CD14-positive monocyte (primary cell): ENCODE data around the gene NR2F2. TPM values are rescaled to one million over a fixed set of nuclear protein-coding genes. Genes with fewer than 3 reads are reported as not detected.
A peak's percentile ranks its signal among the peaks of the same experiment; 100 is the strongest.

ENCODE experiments used
- DNase-seq, 3 donors: peaks; one replicate each; pipeline ENCODE4 v3.0.0-alpha.2; 2011 to 2022
- H2AFZ ChIP-seq: 2 replicates; pipeline ENCODE4 v1.6.0; 2012; ENCODE audit warnings: mild to moderate bottlenecking, low read depth, low read length, inconsistent platforms; ENCODE audit not compliant: insufficient read depth, poor library complexity, severe bottlenecking
- H3K27ac ChIP-seq, 2 donors: 1 replicate in 1 of 2; 2 replicates in 1 of 2; pipeline ENCODE4 v1.5.1; 2012 to 2013; ENCODE audit warnings: low read length in 2 of 2, control low read depth in 1 of 2, inconsistent platforms in 1 of 2, low read depth in 1 of 2, mild to moderate bottlenecking in 1 of 2
- H3K27me3 ChIP-seq, 2 donors: one replicate each; pipeline versions ENCODE4 v1.6.0 to v1.6.1; 2011 to 2013; ENCODE audit warnings: low read length in 2 of 2; ENCODE audit not compliant: control insufficient read depth in 2 of 2, insufficient read depth in 2 of 2
- H3K36me3 ChIP-seq, 2 donors: replicated peaks in 1 of 2; 1 replicate in 1 of 2; 2 replicates in 1 of 2; pipeline versions ENCODE4 v1.5.1 to v1.6.1; 2012 to 2013; ENCODE audit warnings: low read length in 2 of 2, control low read depth in 1 of 2, inconsistent platforms in 1 of 2, mild to moderate bottlenecking in 1 of 2; ENCODE audit not compliant: insufficient read depth in 2 of 2, control insufficient read depth in 1 of 2
- H3K4me1 ChIP-seq, 2 donors: 1 replicate in 1 of 2; 2 replicates in 1 of 2; pipeline versions ENCODE4 v1.5.1 to v1.6.1; 2012 to 2013; ENCODE audit warnings: low read length in 2 of 2, control low read depth in 1 of 2, inconsistent platforms in 1 of 2, mild to moderate bottlenecking in 1 of 2, moderate library complexity in 1 of 2; ENCODE audit not compliant: insufficient read depth in 2 of 2, control insufficient read depth in 1 of 2
- H3K4me2 ChIP-seq: replicated peaks from 2 replicates; pipeline ENCODE3; 2012; ENCODE audit warnings: low read length, moderate library complexity, mild to moderate bottlenecking; ENCODE audit not compliant: poor library complexity, severe bottlenecking; ENCODE audit errors: extremely low read depth
- H3K4me3 ChIP-seq, 3 experiments: fragments of 200-600 bp in 1 of 3; sonication (generic) in 1 of 3; replicated peaks in 1 of 3; 1 replicate in 2 of 3; 2 replicates in 1 of 3; pipeline ENCODE4 v1.5.1; 2011 to 2013; ENCODE audit warnings: low read length in 3 of 3, mild to moderate bottlenecking in 3 of 3, control low read depth in 2 of 3, low read depth in 2 of 3, inconsistent platforms in 1 of 3, moderate library complexity in 1 of 3
- H3K79me2 ChIP-seq: 2 replicates; pipeline ENCODE4 v1.6.0; 2012; ENCODE audit warnings: mild to moderate bottlenecking, control low read depth, inconsistent platforms, low read length, moderate library complexity; ENCODE audit not compliant: insufficient read depth
- H3K9ac ChIP-seq: 2 replicates; pipeline ENCODE4 v1.6.0; 2017; ENCODE audit warnings: low read length, mild to moderate bottlenecking; ENCODE audit not compliant: insufficient read depth, poor library complexity, severe bottlenecking
- H3K9me3 ChIP-seq, 2 donors: replicated peaks in 1 of 2; 1 replicate in 1 of 2; 2 replicates in 1 of 2; pipeline versions ENCODE4 v1.5.1 to v1.6.1; 2012 to 2013; ENCODE audit warnings: low read length in 2 of 2, control low read depth in 1 of 2; ENCODE audit not compliant: control insufficient read depth in 1 of 2, insufficient read depth in 1 of 2
- H4K20me1 ChIP-seq: 2 replicates; pipeline ENCODE4 v1.6.0; 2012; ENCODE audit warnings: mild to moderate bottlenecking, low read length, control low read depth, moderate library complexity; ENCODE audit not compliant: insufficient read depth
- H3K27ac Mint-ChIP-seq, 7 donors: one replicate each; pipeline ENCODE4 v1.8.0; 2020; ENCODE audit warnings: mild to moderate bottlenecking in 7 of 7, mixed read lengths in 7 of 7, moderate library complexity in 6 of 7, inconsistent platforms in 2 of 7
- H3K27me3 Mint-ChIP-seq, 3 donors: one replicate each; pipeline ENCODE4 v1.8.0; 2021 to 2022; ENCODE audit warnings: low read depth in 3 of 3, mild to moderate bottlenecking in 3 of 3, mixed read lengths in 3 of 3, moderate library complexity in 3 of 3, inconsistent platforms in 1 of 3
- H3K36me3 Mint-ChIP-seq, 2 donors: one replicate each; pipeline ENCODE4 v1.8.0; 2020; ENCODE audit warnings: mixed read lengths in 2 of 2, inconsistent platforms in 1 of 2, mild to moderate bottlenecking in 1 of 2
- H3K4me1 Mint-ChIP-seq: one replicate; pipeline ENCODE4 v1.8.0; 2020; ENCODE audit warnings: mild to moderate bottlenecking, mixed read lengths
- H3K4me3 Mint-ChIP-seq, 2 donors: one replicate each; pipeline ENCODE4 v1.8.0; 2020; ENCODE audit warnings: mild to moderate bottlenecking in 2 of 2, mixed read lengths in 2 of 2, moderate library complexity in 1 of 2
- H3K9me3 Mint-ChIP-seq, 7 donors: one replicate each; pipeline ENCODE4 v1.8.0; 2020 to 2022; ENCODE audit warnings: mixed read lengths in 7 of 7, mild to moderate bottlenecking in 6 of 7, moderate library complexity in 6 of 7, inconsistent platforms in 2 of 7
- WGBS: methylation state at CpG from one replicate; pipeline ENCODE4 v1.1.5; 2013; ENCODE audit warnings: missing lambda C conversion rate; ENCODE audit not compliant: insufficient coverage; 5-methylcytosine and 5-hydroxymethylcytosine counted together
- intact Hi-C, 2 donors: fragments of 100-400 bp; cut with micrococcal nuclease; formaldehyde crosslinking; loops; one replicate each; pipeline versions ENCODE4 v1.15.0 to v1.15.1; 2023
- polyA plus RNA-seq, 3 donors: library from polyadenylated mRNA; depleted of rRNA in 1 of 3; unstranded in 2 of 3; stranded (reverse) in 1 of 3; fragments of 300-500 nt in 2 of 3; fragments of >200 nt in 1 of 3; fragmentation: Illumina TruSeq in 2 of 3; gene quantifications; 1 replicate in 2 of 3; 2 replicates in 1 of 3; pipeline ENCODE4 v1.2.3, GENCODE V29; 2012 to 2021
- TF ChIP-seq, protein P1 (sequence below): fragments of 200-600 bp; IDR thresholded peaks from one replicate; pipeline ENCODE4 v1.8.0; 2022; ENCODE audit warnings: antibody characterized with exemption, mild to moderate bottlenecking

Gene NR2F2
- polyA plus RNA-seq, 3 donors = not detected

DNA sequence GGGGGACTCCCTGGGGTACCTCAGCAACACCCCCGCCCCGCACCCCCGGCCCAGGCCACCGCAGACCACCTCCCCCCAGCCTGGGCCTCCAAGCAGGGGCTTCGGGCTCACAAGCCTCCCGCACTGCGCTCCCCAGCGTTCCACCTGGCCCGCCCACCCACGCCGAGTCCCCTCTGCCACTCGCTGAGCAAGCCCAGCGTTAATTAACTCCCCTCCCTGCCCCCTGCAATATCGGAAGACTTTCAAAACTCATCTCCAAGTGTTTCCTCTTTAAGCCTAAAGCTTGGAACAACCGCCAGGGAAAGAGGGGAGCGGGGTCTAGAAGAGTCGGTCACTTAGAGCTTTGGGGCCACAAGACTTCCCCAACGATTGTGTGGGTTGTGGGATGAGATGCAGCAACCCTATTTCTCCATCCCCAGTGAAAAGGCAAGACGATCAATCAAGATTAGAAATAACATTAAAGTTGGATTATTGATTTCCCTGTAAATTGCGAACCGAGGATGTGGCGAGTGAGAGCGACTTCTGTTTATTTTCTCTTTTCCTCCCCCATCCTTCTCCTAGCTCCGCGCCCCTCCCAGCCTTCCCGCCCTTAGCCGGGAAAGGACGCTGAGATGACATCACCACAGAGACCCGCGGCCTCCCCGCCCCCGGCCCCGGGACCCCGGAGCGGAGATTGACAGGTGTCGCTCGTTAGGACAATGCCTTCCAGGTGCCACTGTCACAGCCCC, 30.2 kb downstream of the NR2F2 start:
- TF ChIP-seq, protein P1, sequence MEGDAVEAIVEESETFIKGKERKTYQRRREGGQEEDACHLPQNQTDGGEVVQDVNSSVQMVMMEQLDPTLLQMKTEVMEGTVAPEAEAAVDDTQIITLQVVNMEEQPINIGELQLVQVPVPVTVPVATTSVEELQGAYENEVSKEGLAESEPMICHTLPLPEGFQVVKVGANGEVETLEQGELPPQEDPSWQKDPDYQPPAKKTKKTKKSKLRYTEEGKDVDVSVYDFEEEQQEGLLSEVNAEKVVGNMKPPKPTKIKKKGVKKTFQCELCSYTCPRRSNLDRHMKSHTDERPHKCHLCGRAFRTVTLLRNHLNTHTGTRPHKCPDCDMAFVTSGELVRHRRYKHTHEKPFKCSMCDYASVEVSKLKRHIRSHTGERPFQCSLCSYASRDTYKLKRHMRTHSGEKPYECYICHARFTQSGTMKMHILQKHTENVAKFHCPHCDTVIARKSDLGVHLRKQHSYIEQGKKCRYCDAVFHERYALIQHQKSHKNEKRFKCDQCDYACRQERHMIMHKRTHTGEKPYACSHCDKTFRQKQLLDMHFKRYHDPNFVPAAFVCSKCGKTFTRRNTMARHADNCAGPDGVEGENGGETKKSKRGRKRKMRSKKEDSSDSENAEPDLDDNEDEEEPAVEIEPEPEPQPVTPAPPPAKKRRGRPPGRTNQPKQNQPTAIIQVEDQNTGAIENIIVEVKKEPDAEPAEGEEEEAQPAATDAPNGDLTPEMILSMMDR = no peak
- H4K20me1 ChIP-seq = no peaks in the 10 kb centered on the region
- no peaks in the 10 kb centered on the region for H3K79me2 ChIP-seq
- no peaks in the 10 kb centered on the region for H3K36me3 ChIP-seq
- WGBS = 3% methylated on average over 13 of the region's 37 CpGs
- no peak overlapping the region for H3K9ac ChIP-seq
- Mint-ChIP-seq H3K27ac (peak overlapping the region in 1 of 7 donors; percentile 61), H3K9me3 (peaks cover 2 to 46% (median 30%) of the 10 kb centered on the region in 7 donors), H3K4me1 (peaks cover 32% of the 10 kb centered on the region), H3K27me3 (peaks cover 0 to 85% (median 82%) of the 10 kb centered on the region in 3 donors), H3K4me3 (peak overlapping the region in 1 of 2 donors; percentile 72), H3K36me3 (peaks cover 7 to 16% of the 10 kb centered on the region in 2 donors)
- H3K4me3 ChIP-seq = no peak overlapping the region
- H3K27ac ChIP-seq = no peak overlapping the region
- no peak overlapping the region for H3K4me2 ChIP-seq
- H3K4me1 ChIP-seq = peaks cover 14 to 19% of the 10 kb centered on the region in 2 donors
- intact Hi-C loops = no loop called here
- no peak for DNase-seq
- H3K9me3 ChIP-seq = peaks cover 4 to 67% of the 10 kb centered on the region in 2 donors
- peaks cover 92 to 100% of the 10 kb centered on the region in 2 donors for H3K27me3 ChIP-seq
- H2AFZ ChIP-seq = no peak overlapping the region

DNA sequence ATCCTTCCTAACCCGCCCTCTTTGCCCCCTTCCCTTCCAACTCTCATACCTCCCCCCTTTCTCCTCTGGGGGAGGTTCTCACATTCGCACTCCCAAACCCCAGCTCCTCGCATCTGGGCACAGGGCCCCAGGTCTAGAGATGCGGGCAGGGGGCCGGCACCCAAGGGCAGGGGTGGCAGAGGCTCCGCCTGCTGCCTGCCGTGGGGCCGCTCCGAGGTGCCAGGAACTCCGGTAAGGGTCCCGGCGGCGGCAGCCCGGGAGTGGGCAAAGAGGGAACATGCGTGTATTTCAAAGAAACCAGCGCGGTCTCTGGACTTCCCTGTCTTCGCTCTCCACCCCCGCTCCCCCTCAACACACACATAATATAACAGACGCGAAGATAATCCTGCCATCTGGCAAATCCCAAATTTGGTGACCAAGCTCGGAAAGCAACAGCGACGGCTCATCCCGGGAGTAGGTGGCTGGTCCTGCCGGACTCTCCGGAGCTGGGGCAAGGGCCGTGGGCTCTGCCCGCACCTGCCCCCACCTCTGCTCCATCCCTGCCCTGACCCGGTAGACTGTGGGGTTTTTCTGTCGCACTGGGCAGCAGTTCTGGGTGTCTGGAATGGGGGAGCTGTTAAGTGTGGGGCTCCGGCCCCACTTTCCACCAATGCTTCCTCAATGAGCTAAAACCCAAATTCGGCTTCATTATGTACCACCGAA, 31.0 kb downstream of the NR2F2 start:
- Histone ChIP-seq H3K4me1 (peaks cover 13 to 17% of the 10 kb centered on the region in 2 donors), H3K27me3 (peaks cover 85 to 100% of the 10 kb centered on the region in 2 donors), H3K79me2 (no peaks in the 10 kb centered on the region), H3K27ac (no peak overlapping the region), H3K36me3 (no peaks in the 10 kb centered on the region), H3K9me3 (peaks cover 4 to 69% of the 10 kb centered on the region in 2 donors), H3K4me2 (no peak overlapping the region), H3K4me3 (no peak overlapping the region), H2AFZ (no peak overlapping the region), H4K20me1 (no peaks in the 10 kb centered on the region), H3K9ac (no peak overlapping the region)
- peaks cover 7 to 16% of the 10 kb centered on the region in 2 donors for H3K36me3 Mint-ChIP-seq
- H3K27ac Mint-ChIP-seq = no peak overlapping the region
- WGBS = 4% methylated on average over 16 of the region's 34 CpGs
- H3K27me3 Mint-ChIP-seq = peaks cover 0 to 92% (median 90%) of the 10 kb centered on the region in 3 donors
- no peak for DNase-seq
- H3K4me3 Mint-ChIP-seq = peak overlapping the region in 1 of 2 donors; percentile 72
- H3K4me1 Mint-ChIP-seq = peaks cover 29% of the 10 kb centered on the region
- peaks cover 2 to 50% (median 31%) of the 10 kb centered on the region in 7 donors for H3K9me3 Mint-ChIP-seq
- TF ChIP-seq, protein P1 = no peak
- intact Hi-C loops = no loop called here
